Vagina (tissue), 2 donors: ENCODE data around the gene UBAP1.

ENCODE experiments used
- POLR2A ChIP-seq, 2 donors: fragments of 450-650 bp; IDR thresholded peaks; one replicate each; pipeline ENCODE4 v1.6.1; 2017; ENCODE audit warnings: antibody characterized with exemption in 2 of 2, mild to moderate bottlenecking in 2 of 2, moderate library complexity in 2 of 2
- POLR2AphosphoS5 ChIP-seq, 2 donors: sonication (generic); formaldehyde crosslinking; IDR thresholded peaks; one replicate each; pipeline ENCODE4 v1.9.0; 2017; ENCODE audit warnings: antibody characterized with exemption in 2 of 2, mild to moderate bottlenecking in 2 of 2, low read depth in 1 of 2; ENCODE audit not compliant: insufficient read depth in 1 of 2
- TF ChIP-seq, protein P1 (sequence below), 3 experiments: fragments of 450-650 bp in 2 of 3; fragments of 200-600 bp in 1 of 3; sonication (generic) in 1 of 3; IDR thresholded peaks; one replicate each; pipeline ENCODE4 v1.5.1; 2017 to 2019; ENCODE audit warnings: antibody characterized with exemption in 3 of 3, mild to moderate bottlenecking in 2 of 3, moderate library complexity in 2 of 3

DNA sequence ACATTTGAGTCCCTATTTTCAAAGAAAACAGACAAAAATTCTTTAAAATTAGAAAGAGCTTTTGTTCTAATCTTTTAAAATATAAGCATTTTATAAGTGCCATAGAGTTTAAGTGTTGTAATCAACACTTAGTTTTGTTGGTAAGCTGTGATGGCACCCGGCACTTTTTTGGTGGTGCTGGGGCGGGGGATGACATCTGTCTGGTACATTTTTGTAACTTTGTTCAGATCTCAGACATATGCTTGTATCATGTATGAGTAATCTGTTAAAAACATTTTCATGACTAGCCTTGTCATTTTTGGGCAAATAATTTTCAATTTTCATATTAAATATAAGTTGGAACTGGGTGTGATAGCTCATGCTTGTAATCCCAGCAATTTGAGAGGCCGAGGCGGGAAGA is 51.7 kb downstream of the UBAP1 start:
- TF ChIP-seq POLR2AphosphoS5 (IDR thresholded peaks at IDR 0.05; ENCODE audit: insufficient read depth in 1 of 2, low read depth in 1 of 2): no peak
- TF ChIP-seq, protein P1, sequence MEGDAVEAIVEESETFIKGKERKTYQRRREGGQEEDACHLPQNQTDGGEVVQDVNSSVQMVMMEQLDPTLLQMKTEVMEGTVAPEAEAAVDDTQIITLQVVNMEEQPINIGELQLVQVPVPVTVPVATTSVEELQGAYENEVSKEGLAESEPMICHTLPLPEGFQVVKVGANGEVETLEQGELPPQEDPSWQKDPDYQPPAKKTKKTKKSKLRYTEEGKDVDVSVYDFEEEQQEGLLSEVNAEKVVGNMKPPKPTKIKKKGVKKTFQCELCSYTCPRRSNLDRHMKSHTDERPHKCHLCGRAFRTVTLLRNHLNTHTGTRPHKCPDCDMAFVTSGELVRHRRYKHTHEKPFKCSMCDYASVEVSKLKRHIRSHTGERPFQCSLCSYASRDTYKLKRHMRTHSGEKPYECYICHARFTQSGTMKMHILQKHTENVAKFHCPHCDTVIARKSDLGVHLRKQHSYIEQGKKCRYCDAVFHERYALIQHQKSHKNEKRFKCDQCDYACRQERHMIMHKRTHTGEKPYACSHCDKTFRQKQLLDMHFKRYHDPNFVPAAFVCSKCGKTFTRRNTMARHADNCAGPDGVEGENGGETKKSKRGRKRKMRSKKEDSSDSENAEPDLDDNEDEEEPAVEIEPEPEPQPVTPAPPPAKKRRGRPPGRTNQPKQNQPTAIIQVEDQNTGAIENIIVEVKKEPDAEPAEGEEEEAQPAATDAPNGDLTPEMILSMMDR (IDR thresholded peaks at IDR 0.05): no peak
- TF ChIP-seq POLR2A (IDR thresholded peaks at IDR 0.05): no peak
